ENCODE results near the gene IL12RB1.

DNA sequence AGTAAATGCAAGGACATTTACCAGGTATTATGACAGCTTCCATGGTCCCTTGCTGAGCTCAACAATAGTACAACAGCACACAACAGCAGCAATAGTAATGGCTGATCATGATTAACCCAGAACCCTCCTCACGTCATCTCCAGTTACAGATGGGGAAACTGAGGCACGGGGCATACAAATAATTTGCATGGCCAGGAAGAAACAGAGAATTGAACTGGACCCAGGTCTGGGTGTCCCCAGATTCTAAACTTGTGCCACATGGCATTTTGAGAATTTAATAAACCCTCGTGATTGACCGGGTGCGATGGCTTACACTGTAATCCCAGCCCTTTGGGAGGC, 18.0 kb upstream of the IL12RB1 start:
- TF ChIP-seq, protein P1, sequence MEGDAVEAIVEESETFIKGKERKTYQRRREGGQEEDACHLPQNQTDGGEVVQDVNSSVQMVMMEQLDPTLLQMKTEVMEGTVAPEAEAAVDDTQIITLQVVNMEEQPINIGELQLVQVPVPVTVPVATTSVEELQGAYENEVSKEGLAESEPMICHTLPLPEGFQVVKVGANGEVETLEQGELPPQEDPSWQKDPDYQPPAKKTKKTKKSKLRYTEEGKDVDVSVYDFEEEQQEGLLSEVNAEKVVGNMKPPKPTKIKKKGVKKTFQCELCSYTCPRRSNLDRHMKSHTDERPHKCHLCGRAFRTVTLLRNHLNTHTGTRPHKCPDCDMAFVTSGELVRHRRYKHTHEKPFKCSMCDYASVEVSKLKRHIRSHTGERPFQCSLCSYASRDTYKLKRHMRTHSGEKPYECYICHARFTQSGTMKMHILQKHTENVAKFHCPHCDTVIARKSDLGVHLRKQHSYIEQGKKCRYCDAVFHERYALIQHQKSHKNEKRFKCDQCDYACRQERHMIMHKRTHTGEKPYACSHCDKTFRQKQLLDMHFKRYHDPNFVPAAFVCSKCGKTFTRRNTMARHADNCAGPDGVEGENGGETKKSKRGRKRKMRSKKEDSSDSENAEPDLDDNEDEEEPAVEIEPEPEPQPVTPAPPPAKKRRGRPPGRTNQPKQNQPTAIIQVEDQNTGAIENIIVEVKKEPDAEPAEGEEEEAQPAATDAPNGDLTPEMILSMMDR (IDR thresholded peaks at IDR 0.05; ENCODE audit: low read depth, low read length), result no peak
- no peak for TF ChIP-seq EZH2phosphoT487 (IDR thresholded peaks at IDR 0.05; ENCODE audit: low read depth)

Data from OCI-LY3 (cell line).